DND-41 (cell line): ENCODE measurements around the gene MDM2.

Experiments used
- ATAC-seq: fragments of 200-7000 bp; cut with Tn5 transposase; 3 replicates; pipeline ENCODE4 v1.9.1; 2021; ENCODE audit warnings: low read depth; ENCODE audit not compliant: insufficient read depth
- DNase-seq: peaks from one replicate; pipeline ENCODE4 v3.0.0-alpha.2; 2020
- H2AFZ ChIP-seq: 2 replicates; pipeline ENCODE4 v1.6.0; 2012; ENCODE audit warnings: low read depth, low read length
- H3K27ac ChIP-seq: 2 replicates; pipeline ENCODE4 v1.5.1; 2012; ENCODE audit warnings: low read length, inconsistent platforms
- H3K27me3 ChIP-seq: fragments of 200-600 bp; sonication (generic); 2 replicates; pipeline ENCODE4 v1.6.0; 2012; ENCODE audit warnings: low read length, mild to moderate bottlenecking, inconsistent platforms; ENCODE audit not compliant: insufficient read depth, poor library complexity
- H3K36me3 ChIP-seq: 2 replicates; pipeline ENCODE4 v1.5.1; 2012; ENCODE audit warnings: low read length, inconsistent platforms; ENCODE audit not compliant: insufficient read depth
- H3K4me1 ChIP-seq: 2 replicates; pipeline ENCODE4 v1.5.1; 2012; ENCODE audit warnings: mild to moderate bottlenecking, low read length; ENCODE audit not compliant: insufficient read depth
- H3K4me2 ChIP-seq: 2 replicates; pipeline ENCODE4 v1.6.0; 2012; ENCODE audit warnings: mild to moderate bottlenecking, moderate library complexity, low read length, inconsistent platforms; ENCODE audit not compliant: insufficient read depth
- H3K4me3 ChIP-seq, 2 experiments: fragments of 200-600 bp in 1 of 2; shearing (Covaris generic) in 1 of 2; 2 replicates each; pipeline ENCODE4 v1.5.1; 2012 to 2016; ENCODE audit warnings: inconsistent platforms in 2 of 2, low read length in 2 of 2, mild to moderate bottlenecking in 2 of 2, low read depth in 1 of 2, moderate library complexity in 1 of 2
- H3K79me2 ChIP-seq: 2 replicates; pipeline ENCODE4 v1.6.0; 2012; ENCODE audit warnings: low read length, inconsistent platforms; ENCODE audit not compliant: insufficient read depth
- H3K9ac ChIP-seq: 2 replicates; pipeline ENCODE4 v1.6.0; 2012; ENCODE audit warnings: low read depth, mild to moderate bottlenecking, inconsistent platforms, low read length, moderate library complexity
- H3K9me3 ChIP-seq: 2 replicates; pipeline ENCODE4 v1.5.1; 2012; ENCODE audit warnings: low read length, moderate library complexity, mild to moderate bottlenecking, inconsistent platforms; ENCODE audit not compliant: insufficient read depth, severe bottlenecking
- H4K20me1 ChIP-seq: 2 replicates; pipeline ENCODE4 v1.6.0; 2012; ENCODE audit warnings: low read length; ENCODE audit not compliant: insufficient read depth
- EZH2 ChIP-seq: IDR thresholded peaks from 3 replicates; pipeline ENCODE4 v1.6.1; 2012; ENCODE audit warnings: borderline replicate concordance, low read depth, mild to moderate bottlenecking, moderate library complexity, low read length, inconsistent platforms; ENCODE audit not compliant: severe bottlenecking
- TF ChIP-seq, protein P1 (sequence below): IDR thresholded peaks from 2 replicates; pipeline ENCODE4 v1.5.1; 2012; ENCODE audit warnings: borderline replicate concordance, low read length, moderate library complexity, mild to moderate bottlenecking; ENCODE audit not compliant: poor library complexity, severe bottlenecking; ENCODE audit errors: extremely low read depth

The MDM2 gene

DNA sequence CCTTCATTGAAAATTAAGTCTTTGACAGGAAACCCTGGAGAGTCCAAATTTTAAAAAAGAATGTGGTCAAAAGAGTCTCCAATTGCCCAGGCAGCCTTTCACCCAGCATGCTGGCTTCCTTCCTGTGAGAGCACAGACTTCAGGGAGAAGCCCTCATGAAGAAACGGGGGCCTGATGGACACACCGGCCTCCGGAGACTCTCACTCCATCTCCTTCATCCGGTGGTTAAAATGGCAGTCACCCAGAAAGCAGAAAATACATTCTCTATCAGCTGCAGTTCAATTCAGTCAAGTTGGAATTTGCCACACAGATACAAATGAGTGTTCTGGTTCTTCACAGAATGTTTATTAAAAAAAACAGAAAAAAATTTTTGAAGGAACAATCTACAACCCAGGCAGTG, 68.5 kb downstream of the MDM2 start:
- no peak overlapping the region for H3K9ac ChIP-seq
- no peak overlapping the region for H3K4me3 ChIP-seq
- DNase-seq (no peak), ATAC-seq (no peak)
- no peaks in the 10 kb centered on the region for H3K79me2 ChIP-seq
- H3K9me3 ChIP-seq: no peaks in the 10 kb centered on the region
- no peak overlapping the region for H2AFZ ChIP-seq
- no peaks in the 10 kb centered on the region for H3K36me3 ChIP-seq
- no peak overlapping the region for H3K4me2 ChIP-seq
- H4K20me1 ChIP-seq: no peaks in the 10 kb centered on the region
- no peaks in the 10 kb centered on the region for H3K4me1 ChIP-seq
- H3K27me3 ChIP-seq: no peaks in the 10 kb centered on the region
- no peak overlapping the region for H3K27ac ChIP-seq
- TF ChIP-seq EZH2: no peak
- TF ChIP-seq, protein P1, sequence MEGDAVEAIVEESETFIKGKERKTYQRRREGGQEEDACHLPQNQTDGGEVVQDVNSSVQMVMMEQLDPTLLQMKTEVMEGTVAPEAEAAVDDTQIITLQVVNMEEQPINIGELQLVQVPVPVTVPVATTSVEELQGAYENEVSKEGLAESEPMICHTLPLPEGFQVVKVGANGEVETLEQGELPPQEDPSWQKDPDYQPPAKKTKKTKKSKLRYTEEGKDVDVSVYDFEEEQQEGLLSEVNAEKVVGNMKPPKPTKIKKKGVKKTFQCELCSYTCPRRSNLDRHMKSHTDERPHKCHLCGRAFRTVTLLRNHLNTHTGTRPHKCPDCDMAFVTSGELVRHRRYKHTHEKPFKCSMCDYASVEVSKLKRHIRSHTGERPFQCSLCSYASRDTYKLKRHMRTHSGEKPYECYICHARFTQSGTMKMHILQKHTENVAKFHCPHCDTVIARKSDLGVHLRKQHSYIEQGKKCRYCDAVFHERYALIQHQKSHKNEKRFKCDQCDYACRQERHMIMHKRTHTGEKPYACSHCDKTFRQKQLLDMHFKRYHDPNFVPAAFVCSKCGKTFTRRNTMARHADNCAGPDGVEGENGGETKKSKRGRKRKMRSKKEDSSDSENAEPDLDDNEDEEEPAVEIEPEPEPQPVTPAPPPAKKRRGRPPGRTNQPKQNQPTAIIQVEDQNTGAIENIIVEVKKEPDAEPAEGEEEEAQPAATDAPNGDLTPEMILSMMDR: no peak

DNA sequence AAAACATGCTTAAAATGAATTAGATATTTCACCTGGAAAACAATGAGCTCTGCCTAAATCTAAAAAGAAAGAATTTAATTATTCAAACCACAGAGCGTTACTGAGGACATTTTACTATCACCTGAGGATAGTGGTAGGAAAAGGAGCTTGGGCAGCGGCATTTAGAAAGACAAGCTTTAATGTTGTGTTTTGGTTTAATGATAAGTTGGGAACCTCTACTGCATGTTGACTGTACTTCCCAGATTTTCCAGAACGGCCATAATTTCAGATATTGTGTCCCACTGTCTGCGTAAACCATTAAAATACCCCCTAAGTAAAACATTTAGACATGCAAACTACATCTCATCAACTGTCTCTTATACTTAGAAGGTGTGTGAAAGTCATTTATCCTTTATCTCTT, 69.6 kb downstream of the MDM2 start:
- DNase-seq: no peak
- Histone ChIP-seq H2AFZ (no peak overlapping the region), H3K4me2 (no peak overlapping the region), H3K36me3 (no peaks in the 10 kb centered on the region), H3K4me1 (no peaks in the 10 kb centered on the region), H3K27me3 (no peaks in the 10 kb centered on the region), H3K9me3 (no peaks in the 10 kb centered on the region), H3K79me2 (no peaks in the 10 kb centered on the region), H3K4me3 (no peak overlapping the region), H4K20me1 (no peaks in the 10 kb centered on the region), H3K27ac (no peak overlapping the region), H3K9ac (no peak overlapping the region)
- no peak for ATAC-seq
- TF ChIP-seq EZH2: no peak
- TF ChIP-seq, protein P1: no peak

DNA sequence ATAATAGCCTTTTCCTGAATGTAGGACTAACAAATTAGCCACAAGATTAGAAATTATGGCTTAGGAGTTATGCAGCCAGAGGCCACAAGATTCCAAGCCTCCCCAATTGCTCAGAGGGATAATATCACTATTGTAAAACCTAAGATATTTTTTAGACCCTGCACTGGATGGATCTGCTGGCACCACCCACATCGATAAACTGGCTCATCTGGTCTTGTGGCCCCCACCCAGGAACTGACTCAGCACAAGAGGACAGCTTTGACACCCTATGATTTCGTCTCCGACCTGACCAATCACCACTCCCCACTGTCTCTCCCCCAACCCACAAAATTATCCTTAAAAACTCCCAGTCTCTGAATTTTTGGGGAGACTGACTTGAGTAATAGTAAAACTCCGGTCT, 70.3 kb downstream of the MDM2 start:
- Histone ChIP-seq H3K79me2 (no peaks in the 10 kb centered on the region), H3K4me1 (no peaks in the 10 kb centered on the region), H4K20me1 (no peaks in the 10 kb centered on the region), H3K9ac (no peak overlapping the region), H3K27ac (no peak overlapping the region), H2AFZ (no peak overlapping the region), H3K27me3 (no peaks in the 10 kb centered on the region), H3K4me3 (no peak overlapping the region), H3K4me2 (no peak overlapping the region), H3K36me3 (no peaks in the 10 kb centered on the region), H3K9me3 (no peaks in the 10 kb centered on the region)
- ATAC-seq (no peak), DNase-seq (no peak)
- no peak for TF ChIP-seq EZH2
- TF ChIP-seq, protein P1: no peak

DNA sequence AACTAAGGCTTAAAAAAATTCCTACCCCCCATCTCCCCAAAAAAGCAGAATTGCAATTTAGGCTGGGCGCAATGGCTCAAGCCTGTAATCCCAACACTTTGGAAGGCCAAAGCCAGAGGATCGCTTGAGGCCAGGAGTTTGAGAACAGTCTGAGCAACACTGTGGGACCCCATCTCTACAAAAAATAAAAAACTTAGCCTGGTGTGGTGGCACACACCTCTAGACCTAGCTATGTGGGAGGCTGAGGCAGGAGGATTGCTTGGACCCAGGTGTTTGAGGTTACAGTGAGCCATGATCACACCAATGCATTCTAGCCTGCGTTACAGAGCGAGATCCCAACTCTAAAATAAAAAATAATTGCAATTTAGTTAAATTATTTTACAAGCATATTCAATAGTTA, 70.9 kb downstream of the MDM2 start:
- H3K4me2 ChIP-seq: no peak overlapping the region
- no peaks in the 10 kb centered on the region for H3K79me2 ChIP-seq
- H3K9ac ChIP-seq: no peak overlapping the region
- H3K27ac ChIP-seq: no peak overlapping the region
- no peak for ATAC-seq
- DNase-seq: no peak
- H2AFZ ChIP-seq: no peak overlapping the region
- H3K27me3 ChIP-seq: no peaks in the 10 kb centered on the region
- no peak for TF ChIP-seq EZH2
- TF ChIP-seq, protein P1: no peak
- H4K20me1 ChIP-seq: no peaks in the 10 kb centered on the region
- H3K4me3 ChIP-seq: no peak overlapping the region
- H3K4me1 ChIP-seq: no peaks in the 10 kb centered on the region
- H3K9me3 ChIP-seq: no peaks in the 10 kb centered on the region
- no peaks in the 10 kb centered on the region for H3K36me3 ChIP-seq
